ENCODE measurements around the gene ARSB.

ARSB gene

DNA sequence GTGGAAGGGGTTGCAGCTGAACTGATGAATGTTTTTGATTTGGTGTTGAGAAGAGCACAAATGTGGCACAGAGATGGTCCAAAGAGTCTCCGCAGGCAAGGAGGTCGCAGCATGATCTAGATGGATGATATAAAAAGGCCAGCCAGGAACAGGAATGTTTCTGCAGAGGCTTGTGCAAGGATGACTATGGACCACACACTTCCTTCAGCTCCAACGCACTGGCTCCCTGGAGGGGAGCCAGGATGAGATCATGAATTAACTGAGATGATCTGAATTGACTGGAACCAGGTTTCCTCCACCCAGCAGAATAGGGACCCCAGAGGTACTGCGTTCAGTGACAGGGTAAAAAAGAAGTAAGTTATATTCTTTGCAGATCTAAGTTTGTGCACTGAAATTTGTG lies 89.0 kb downstream of the ARSB start:
- H3K27ac ChIP-seq: no peak overlapping the region
- TF ChIP-seq, protein P1, sequence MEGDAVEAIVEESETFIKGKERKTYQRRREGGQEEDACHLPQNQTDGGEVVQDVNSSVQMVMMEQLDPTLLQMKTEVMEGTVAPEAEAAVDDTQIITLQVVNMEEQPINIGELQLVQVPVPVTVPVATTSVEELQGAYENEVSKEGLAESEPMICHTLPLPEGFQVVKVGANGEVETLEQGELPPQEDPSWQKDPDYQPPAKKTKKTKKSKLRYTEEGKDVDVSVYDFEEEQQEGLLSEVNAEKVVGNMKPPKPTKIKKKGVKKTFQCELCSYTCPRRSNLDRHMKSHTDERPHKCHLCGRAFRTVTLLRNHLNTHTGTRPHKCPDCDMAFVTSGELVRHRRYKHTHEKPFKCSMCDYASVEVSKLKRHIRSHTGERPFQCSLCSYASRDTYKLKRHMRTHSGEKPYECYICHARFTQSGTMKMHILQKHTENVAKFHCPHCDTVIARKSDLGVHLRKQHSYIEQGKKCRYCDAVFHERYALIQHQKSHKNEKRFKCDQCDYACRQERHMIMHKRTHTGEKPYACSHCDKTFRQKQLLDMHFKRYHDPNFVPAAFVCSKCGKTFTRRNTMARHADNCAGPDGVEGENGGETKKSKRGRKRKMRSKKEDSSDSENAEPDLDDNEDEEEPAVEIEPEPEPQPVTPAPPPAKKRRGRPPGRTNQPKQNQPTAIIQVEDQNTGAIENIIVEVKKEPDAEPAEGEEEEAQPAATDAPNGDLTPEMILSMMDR (IDR thresholded peaks at IDR 0.05): no peak

DNA sequence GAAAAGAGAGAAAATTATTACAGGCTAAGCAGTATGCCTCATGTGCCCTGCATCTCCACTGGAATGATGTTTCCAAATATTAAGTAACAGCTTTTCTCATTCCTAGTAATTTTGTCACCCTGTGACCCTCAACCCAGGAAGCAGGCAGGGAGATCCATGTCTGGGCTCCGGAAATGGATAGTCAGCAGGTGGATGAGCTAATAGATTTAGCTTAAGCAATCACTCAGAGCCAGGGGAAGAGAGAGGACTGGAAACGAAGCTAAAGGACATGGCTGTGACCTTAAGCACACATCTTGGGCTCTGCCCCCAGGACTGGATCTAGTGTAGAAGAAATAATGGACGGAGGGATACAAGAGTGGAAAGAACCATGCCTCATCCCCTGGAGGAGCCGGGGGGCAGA lies 89.5 kb downstream of the ARSB start:
- no peak overlapping the region for H3K27ac ChIP-seq
- TF ChIP-seq ZFX (IDR thresholded peaks at IDR 0.05; ENCODE audit: borderline replicate concordance): no peak
- TF ChIP-seq, protein P1 (IDR thresholded peaks at IDR 0.05): no peak

DNA sequence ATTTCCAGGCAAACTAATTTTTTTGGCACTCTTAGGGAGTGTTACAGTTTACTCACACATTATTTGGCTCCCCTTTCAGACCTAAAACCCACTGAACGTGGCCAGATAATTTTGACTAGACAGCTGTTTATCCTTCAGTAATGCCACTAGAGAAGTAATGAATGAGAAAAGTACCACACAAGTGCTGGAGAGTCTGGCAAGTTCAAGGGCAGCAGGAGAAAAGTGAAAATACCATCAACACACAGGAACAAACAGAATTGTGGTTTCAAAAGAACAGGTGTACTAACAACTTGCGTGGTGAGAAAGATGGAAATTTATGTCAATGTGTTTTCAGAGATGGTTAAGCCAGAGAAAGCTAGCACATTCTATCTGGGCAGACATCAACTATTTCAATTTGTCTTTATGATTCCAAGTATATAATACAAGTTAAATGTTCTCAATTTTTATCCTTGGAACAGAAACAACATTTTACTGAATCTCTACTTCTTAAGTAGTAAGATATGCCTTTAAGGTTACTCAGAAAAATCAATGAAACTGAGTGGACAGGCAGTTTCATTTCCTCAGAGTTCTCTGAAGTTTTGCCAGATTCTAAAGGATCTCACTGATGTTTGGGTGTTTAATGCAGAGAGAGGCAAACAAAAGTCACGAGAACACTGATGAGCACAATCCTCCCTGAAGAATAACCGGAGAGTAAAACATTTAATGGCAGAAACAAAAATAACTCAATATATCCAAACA lies 91.0 kb downstream of the ARSB start:
- TF ChIP-seq ZFX (IDR thresholded peaks at IDR 0.05; ENCODE audit: borderline replicate concordance): no peak
- TF ChIP-seq, protein P1 (IDR thresholded peaks at IDR 0.05): no peak
- H3K27ac ChIP-seq: no peak overlapping the region

DNA sequence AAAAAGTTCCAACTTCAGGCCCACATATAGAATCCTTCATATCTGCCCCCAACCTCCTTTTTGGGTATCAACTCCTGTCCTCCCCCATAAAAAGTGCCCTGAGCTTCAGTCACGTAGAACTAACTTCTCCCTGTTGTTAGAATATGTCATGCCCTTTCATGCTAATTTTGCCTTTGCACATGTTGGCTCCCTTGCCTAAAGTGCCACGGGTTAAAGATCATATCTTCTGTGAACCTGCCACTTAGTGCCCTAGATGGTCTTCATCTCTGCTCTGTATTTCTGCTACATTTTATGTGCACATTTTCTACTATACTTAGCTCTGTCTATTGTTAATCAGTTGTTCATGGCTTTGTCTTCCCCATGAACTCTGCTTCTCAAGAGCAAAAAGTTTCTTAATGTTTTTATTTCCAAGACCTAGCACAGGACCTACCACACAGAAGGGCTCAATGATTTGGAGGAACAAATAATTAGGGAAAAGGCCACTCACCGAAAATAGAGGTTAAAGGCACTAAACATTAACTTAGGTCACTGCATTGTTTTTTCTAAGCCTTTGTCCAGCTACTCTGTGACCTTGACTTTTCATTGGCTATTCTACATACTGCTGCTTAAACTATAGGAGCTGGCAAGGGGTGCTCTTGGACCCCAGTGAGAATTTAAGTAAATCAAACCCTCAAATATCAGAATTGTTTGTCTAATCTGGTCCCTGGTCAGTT lies 94.3 kb downstream of the ARSB start:
- no peak for TF ChIP-seq ZFX (IDR thresholded peaks at IDR 0.05; ENCODE audit: borderline replicate concordance)
- TF ChIP-seq, protein P1 (IDR thresholded peaks at IDR 0.05): no peak
- H3K27ac ChIP-seq: no peak overlapping the region

DNA sequence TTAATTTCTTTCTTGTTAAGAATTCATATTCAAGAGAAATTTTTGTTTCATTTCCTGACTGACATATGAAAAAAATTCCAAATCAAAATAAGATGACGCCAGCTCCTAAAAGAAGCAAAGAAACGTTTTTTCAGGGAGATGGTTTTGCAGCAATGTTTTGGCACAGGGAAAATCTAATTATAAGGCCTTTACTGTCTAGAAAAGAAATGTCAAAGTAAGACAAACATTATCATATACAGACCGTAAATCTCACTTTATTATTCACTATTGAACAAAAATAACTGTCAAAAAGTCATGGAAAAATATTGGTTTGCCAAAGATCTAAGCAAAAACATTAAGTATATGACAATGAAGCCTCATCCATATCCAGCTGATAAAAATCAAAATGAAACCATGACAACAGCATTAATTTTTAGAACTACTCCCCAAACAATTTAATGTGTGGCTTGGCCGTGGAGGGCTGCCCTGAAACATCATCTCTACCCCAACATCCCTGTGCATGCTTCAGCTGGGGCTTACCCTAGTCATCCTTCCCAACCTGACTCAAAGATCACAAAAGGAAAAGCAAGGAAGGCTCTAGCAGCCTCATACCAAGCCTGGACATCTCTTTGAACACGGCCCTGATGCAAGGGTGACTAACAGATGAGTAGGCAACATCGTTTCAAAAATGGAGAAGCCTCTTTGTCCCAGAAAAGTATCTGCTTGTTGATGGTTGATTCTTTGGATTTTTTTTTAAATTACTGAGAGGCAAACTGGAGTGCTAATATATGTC lies 95.6 kb downstream of the ARSB start:
- TF ChIP-seq ZFX (IDR thresholded peaks at IDR 0.05; ENCODE audit: borderline replicate concordance): no peak
- TF ChIP-seq, protein P1 (IDR thresholded peaks at IDR 0.05): no peak
- H3K27ac ChIP-seq: no peak overlapping the region

DNA sequence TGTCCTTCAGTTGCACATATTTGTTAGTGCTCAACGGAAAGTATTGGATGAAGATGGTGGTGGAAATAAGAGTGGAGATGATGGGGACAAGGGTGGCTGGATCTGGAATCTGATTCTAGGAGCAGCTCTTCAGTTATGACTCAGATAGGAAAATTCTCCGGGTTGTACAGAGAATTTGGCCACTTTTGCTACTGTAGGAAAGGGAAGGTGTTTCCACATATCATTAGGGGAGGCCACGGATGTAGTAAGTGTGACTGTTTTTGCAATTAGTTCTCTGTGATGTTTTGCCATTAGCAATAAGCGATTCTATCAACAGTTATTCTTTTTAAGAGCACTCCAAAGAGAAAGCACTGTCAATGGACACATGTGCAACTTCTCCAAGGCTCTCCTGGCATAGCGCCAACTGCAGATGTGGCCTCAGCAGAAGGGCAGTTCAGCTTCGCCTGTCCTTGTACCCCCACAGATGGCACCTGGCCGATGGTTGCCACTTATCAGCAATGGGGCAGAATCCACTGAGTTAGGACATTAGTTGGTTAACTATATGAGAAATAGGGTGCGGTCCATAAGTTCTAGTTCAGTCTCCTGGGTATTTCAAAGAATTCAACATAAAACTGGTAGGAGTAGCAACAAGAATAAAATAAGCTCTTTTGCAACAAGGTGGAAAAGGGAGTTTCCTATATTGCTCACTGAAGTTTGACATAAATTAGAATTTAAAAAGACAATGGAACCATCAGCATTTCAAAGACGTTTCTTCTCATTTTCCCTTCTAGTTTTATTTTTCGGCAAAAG lies 96.3 kb downstream of the ARSB start:
- H3K27ac ChIP-seq: no peak overlapping the region
- TF ChIP-seq, protein P1 (IDR thresholded peaks at IDR 0.05): no peak
- no peak for TF ChIP-seq ZFX (IDR thresholded peaks at IDR 0.05; ENCODE audit: borderline replicate concordance)

Measured in 22Rv1 (cell line).